GM21737 (cell line): ENCODE data around the gene GLDC.

Experiments
- ATAC-seq: cut with Tn5 transposase; IDR thresholded peaks from one replicate; pipeline ENCODE4 v1.9.1; 2021; ENCODE audit warnings: mild to moderate bottlenecking, moderate library complexity; ENCODE audit not compliant: unreplicated experiment

The GLDC gene

GRCh38 chr9:6525326-6526045 lies 120.0 kb downstream of the GLDC start:
- no peak for ATAC-seq

GRCh38 chr9:6522263-6522662 lies 123.3 kb downstream of the GLDC start:
- ATAC-seq: no peak

GRCh38 chr9:6512085-6512657 lies 133.4 kb downstream of the GLDC start:
- no peak for ATAC-seq

GRCh38 chr9:6506571-6506970 lies 139.0 kb downstream of the GLDC start:
- no peak for ATAC-seq

- no peak for ATAC-seq
Observed at GRCh38 chr9:6502399-6502798, 143.1 kb downstream of the GLDC start.

GRCh38 chr9:6501526-6502210 lies 143.9 kb downstream of the GLDC start:
- no peak for ATAC-seq

- ATAC-seq: no peak
Observed at GRCh38 chr9:6498982-6499381, 146.5 kb downstream of the GLDC start.

GRCh38 chr9:6495466-6495865 lies 150.1 kb downstream of the GLDC start:
- no peak for ATAC-seq

GRCh38 chr9:6490863-6491262 lies 154.7 kb downstream of the GLDC start:
- no peak for ATAC-seq

- ATAC-seq: no peak
Observed at GRCh38 chr9:6489099-6489498, 156.4 kb downstream of the GLDC start.

- ATAC-seq: no peak
Observed at GRCh38 chr9:6488395-6488794, 157.1 kb downstream of the GLDC start.

GRCh38 chr9:6484210-6484609 lies 161.3 kb downstream of the GLDC start:
- no peak for ATAC-seq
